Measurements from ENCODE around the gene HASPIN.

- TF ChIP-seq, protein P1, sequence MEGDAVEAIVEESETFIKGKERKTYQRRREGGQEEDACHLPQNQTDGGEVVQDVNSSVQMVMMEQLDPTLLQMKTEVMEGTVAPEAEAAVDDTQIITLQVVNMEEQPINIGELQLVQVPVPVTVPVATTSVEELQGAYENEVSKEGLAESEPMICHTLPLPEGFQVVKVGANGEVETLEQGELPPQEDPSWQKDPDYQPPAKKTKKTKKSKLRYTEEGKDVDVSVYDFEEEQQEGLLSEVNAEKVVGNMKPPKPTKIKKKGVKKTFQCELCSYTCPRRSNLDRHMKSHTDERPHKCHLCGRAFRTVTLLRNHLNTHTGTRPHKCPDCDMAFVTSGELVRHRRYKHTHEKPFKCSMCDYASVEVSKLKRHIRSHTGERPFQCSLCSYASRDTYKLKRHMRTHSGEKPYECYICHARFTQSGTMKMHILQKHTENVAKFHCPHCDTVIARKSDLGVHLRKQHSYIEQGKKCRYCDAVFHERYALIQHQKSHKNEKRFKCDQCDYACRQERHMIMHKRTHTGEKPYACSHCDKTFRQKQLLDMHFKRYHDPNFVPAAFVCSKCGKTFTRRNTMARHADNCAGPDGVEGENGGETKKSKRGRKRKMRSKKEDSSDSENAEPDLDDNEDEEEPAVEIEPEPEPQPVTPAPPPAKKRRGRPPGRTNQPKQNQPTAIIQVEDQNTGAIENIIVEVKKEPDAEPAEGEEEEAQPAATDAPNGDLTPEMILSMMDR (IDR thresholded peaks at IDR 0.05): no peak
- no peak for TF ChIP-seq POLR2A (IDR thresholded peaks at IDR 0.05)
These were observed 26.6 kb upstream of the HASPIN start for GRCh38 chr17:3697103-3697476.
